Spinal cord (tissue), 10 donors: Measurements from ENCODE around the gene IL7R. TPM values are rescaled to one million over a fixed set of nuclear protein-coding genes. Genes with fewer than 3 reads are reported as not detected.
"Not testable (repeated sequence)": the region's sequence is repeated elsewhere in the genome, so short reads cannot be mapped to it uniquely, and the experiment has no call there.

Source experiments
- DNase-seq, 6 donors: peaks; one replicate each; pipeline versions ENCODE4 v3.0.0 to v3.0.0-alpha.2; 2013 to 2015; ENCODE audit warnings: low spot score in 6 of 6, low read depth in 4 of 6
- H3K27ac ChIP-seq: one replicate; pipeline ENCODE4 v1.5.1; 2013; ENCODE audit warnings: low read depth, low read length, control low read depth
- H3K27me3 ChIP-seq: one replicate; pipeline ENCODE4 v1.6.1; 2013; ENCODE audit warnings: low read length; ENCODE audit not compliant: control insufficient read depth, insufficient read depth
- H3K36me3 ChIP-seq: one replicate; pipeline ENCODE4 v1.6.1; 2013; ENCODE audit warnings: low read length; ENCODE audit not compliant: control insufficient read depth, insufficient read depth
- H3K4me1 ChIP-seq: one replicate; pipeline ENCODE4 v1.6.1; 2013; ENCODE audit warnings: low read length; ENCODE audit not compliant: control insufficient read depth, insufficient read depth
- H3K4me3 ChIP-seq: one replicate; pipeline ENCODE4 v1.5.1; 2013; ENCODE audit warnings: low read depth, low read length, control low read depth
- H3K9me3 ChIP-seq: one replicate; pipeline ENCODE4 v1.6.1; 2013; ENCODE audit warnings: low read length; ENCODE audit not compliant: control insufficient read depth, insufficient read depth
- whole genome bisulfite sequencing: methylation state at CpG from one replicate; pipeline ENCODE4 v1.1.5; 2013; ENCODE audit warnings: missing lambda C conversion rate; ENCODE audit not compliant: insufficient coverage; 5-methylcytosine and 5-hydroxymethylcytosine counted together
- polyA plus RNA-seq, 2 donors: library from polyadenylated mRNA; unstranded; fragments of 120-200 nt; gene quantifications; one replicate each; pipeline ENCODE4 v1.2.1, GENCODE V29; 2013; ENCODE audit not compliant: insufficient read length in 2 of 2
- total RNA-seq, 2 donors: library from RNA; depleted of rRNA in 1 of 2; stranded (reverse); fragments of 120-200 nt in 1 of 2; fragments of >200 nt in 1 of 2; gene quantifications; one replicate each; pipeline versions ENCODE4 v1.2.3 to v1.2.4, GENCODE V29; 2013 to 2014
- donor health status: healthy.

The IL7R gene
- total and polyA plus RNA-seq, 4 donors = 0.50 to 2.1 (median 1.5) TPM

DNA sequence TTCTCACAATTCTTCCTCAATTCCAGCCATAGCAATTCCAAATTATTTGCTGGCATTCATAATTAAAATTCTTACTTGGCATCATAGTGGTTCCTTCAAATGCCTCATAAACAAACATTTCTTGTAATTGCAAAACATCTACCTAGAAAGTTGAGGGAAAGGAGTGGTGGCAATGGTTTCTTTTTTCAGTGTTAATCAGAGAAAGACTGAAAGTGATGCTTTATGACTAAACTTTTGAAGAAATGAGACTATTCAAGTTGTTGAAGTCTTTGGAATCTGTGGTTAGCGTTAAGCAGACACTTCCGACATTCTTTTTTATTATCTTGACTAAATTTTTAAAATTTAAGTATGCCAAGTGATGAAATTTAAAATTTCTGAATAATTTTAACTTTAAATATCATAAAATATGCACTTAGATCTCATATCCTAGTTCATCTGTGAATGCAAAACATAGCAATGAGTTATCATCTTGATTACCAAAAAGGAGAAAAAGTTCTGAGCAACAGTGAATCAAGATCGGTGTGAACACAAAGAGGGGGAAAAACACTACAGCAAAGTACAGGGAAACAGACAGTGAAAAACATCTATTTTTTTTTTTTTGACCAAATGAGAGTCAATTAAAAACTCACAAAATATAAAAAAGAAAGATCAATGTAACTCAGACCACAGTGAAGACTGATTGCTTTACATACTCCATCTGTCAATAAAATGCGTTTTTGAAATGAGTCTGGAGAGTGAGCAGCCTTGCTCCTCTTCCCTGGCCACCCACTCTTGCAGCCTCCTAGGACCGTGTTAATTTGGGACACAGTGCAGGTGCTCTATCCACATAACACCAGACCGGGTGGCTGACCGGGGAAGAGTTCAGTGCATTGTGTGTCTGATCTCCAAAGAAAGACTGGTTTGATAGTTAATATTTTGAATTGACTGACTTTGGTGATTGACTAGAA lies 20.6 kb upstream of the IL7R start:
- no peak for DNase-seq
- no CpG with 5 or more reads among the region's 7 CpGs for WGBS

DNA sequence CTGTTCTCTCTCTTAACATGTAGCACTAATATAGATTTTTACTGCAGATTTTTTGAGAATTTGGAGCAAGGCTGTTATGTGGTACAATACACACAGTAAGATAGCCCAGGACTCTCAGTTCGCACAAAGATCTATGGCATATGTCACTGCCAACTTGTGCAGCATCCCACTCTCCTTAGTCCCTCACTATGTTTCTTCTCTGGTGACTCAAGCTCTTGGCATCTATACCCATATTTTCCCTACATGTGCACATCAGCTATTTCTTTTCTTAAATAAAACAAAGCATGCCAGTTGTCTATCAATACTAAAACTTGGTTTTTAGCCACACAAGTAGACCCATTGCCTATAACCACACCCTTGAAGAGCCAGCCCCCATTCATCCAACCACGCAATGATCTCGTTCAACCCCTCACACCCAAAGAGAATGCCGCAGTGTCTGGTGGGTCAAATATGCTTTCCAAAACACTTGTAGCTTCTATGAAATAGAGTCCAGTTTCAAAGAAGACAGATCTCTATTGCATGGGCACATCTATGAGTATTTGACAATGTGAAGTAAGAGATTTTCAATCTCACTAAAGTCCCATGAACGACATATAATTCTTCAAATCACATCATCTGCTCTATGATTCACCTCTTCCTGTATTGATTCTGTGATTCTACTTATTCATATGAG lies 18.2 kb upstream of the IL7R start:
- DNase-seq = no peak
- Histone ChIP-seq H3K4me1 (no peaks in the 10 kb centered on the region), H3K9me3 (no peaks in the 10 kb centered on the region), H3K27ac (no peak overlapping the region), H3K4me3 (no peak overlapping the region), H3K27me3 (no peaks in the 10 kb centered on the region), H3K36me3 (no peaks in the 10 kb centered on the region)
- 100% methylated on average over 1 of the region's 5 CpGs for WGBS

More for the DNA sequence above, 20.6 kb upstream of the IL7R start:
- no peaks in the 10 kb centered on the region for H3K36me3 ChIP-seq
- H3K27me3 ChIP-seq = no peaks in the 10 kb centered on the region
- H3K27ac ChIP-seq = no peak overlapping the region
- H3K4me1 ChIP-seq = no peaks in the 10 kb centered on the region
- H3K4me3 ChIP-seq = no peak overlapping the region
- no peaks in the 10 kb centered on the region for H3K9me3 ChIP-seq

DNA sequence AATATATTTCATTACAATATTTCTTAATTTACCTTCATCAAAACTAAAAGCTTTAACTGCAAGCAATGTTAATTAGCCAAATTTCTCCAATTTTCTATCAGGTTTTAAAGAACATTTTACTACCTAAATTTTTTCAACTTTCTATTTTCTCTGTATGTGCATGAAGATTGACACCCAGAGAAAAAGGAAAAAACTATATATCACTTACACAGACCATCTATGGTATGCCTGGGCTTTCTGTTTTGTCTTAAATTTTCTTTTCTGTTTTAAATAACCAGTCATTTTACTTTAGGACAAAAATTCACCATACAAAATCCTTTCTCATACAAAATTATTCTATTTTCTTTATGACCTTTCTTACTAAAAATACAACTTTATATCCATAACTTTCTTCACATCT lies 13.8 kb upstream of the IL7R start:
- no peak for DNase-seq
- H3K27ac ChIP-seq = no peak overlapping the region
- H3K36me3 ChIP-seq = no peaks in the 10 kb centered on the region
- no peak overlapping the region for H3K4me3 ChIP-seq
- no peaks in the 10 kb centered on the region for H3K27me3 ChIP-seq
- H3K4me1 ChIP-seq = no peaks in the 10 kb centered on the region
- H3K9me3 ChIP-seq = peaks cover 5% of the 10 kb centered on the region

GRCh38 chr5:35845508-35845907 lies 11.2 kb upstream of the IL7R start:
- not testable (repeated sequence) for DNase-seq, H3K4me1 ChIP-seq, H3K27ac ChIP-seq, H3K9me3 ChIP-seq, H3K27me3 ChIP-seq, H3K4me3 ChIP-seq, H3K36me3 ChIP-seq
- 71% methylated on average over 1 of the region's 2 CpGs for WGBS

DNA sequence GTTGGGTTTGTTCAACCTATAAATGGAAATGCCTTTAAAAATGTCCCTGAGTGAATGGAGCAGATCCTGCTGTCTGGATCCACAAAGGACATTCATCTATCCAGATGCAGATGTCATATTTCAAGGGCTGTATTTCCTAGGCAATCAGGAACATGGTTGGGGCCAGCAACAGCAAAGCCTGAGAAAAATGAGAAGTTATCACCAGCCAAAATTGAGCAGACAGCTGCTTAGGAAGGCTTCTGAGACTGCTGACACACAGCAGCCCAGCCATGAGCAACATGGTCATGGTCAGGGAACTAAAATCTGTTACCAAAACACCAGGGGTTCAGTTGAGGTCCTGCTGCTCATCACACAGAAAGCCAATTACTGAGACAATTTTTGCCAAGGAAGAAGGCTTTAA lies 9.2 kb upstream of the IL7R start:
- no peak for DNase-seq
- no peaks in the 10 kb centered on the region for H3K4me1 ChIP-seq
- peaks cover 5% of the 10 kb centered on the region for H3K9me3 ChIP-seq
- no peaks in the 10 kb centered on the region for H3K27me3 ChIP-seq
- no peak overlapping the region for H3K27ac ChIP-seq
- H3K4me3 ChIP-seq = no peak overlapping the region
- no peaks in the 10 kb centered on the region for H3K36me3 ChIP-seq

GRCh38 chr5:35847961-35848360 lies 8.7 kb upstream of the IL7R start:
- H3K4me3 ChIP-seq = no peak overlapping the region
- peaks cover 5% of the 10 kb centered on the region for H3K9me3 ChIP-seq
- H3K27ac ChIP-seq = no peak overlapping the region
- DNase-seq = no peak
- 74% methylated on average over 2 of the region's 3 CpGs for WGBS
- no peaks in the 10 kb centered on the region for H3K36me3 ChIP-seq
- no peaks in the 10 kb centered on the region for H3K27me3 ChIP-seq
- H3K4me1 ChIP-seq = no peaks in the 10 kb centered on the region

- no peak for DNase-seq
- WGBS = 93% methylated on average over 5 of the region's 6 CpGs
- Histone ChIP-seq H3K27me3 (no peaks in the 10 kb centered on the region), H3K36me3 (no peaks in the 10 kb centered on the region), H3K27ac (no peak overlapping the region), H3K4me1 (no peaks in the 10 kb centered on the region), H3K9me3 (peaks cover 5% of the 10 kb centered on the region), H3K4me3 (no peak overlapping the region)
Observed at GRCh38 chr5:35849860-35850259, 6.8 kb upstream of the IL7R start.

- Histone ChIP-seq H3K4me3 (no peak overlapping the region), H3K27ac (no peak overlapping the region)
Observed at GRCh38 chr5:35850967-35851680, 5.6 kb upstream of the IL7R start.

DNA sequence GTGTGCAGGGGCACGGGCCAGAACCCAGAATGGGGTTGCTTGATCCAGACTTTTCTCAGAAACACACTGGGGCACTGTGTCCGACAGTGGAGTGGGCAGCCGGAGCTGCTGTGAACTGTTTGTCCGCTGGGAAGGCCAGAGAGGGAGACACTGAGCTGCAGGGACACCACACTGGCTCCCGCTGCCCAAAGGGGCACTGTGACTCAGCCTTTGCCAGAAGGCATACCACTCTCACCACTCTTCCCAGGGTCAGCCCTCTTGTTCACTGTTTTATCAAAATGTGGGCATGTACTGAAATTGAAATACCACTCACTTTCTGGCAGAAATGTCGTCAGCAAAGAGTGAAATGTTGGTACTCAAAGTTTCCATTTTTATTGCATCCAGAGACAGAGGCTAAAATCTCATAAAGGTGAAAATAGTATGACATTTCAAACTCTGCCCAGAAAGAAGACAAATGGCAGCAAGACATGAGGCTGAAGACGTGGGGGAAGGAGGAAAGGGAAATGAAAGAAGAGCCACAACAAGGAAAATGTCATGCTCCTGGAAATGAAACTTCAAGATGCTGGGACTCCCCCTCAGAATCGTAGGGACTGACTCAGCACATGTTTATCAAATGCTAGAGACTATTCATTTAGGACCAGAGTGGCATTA lies 4.5 kb upstream of the IL7R start:
- Histone ChIP-seq H3K4me3 (no peak overlapping the region), H3K36me3 (no peaks in the 10 kb centered on the region), H3K9me3 (no peaks in the 10 kb centered on the region), H3K4me1 (no peaks in the 10 kb centered on the region), H3K27me3 (no peaks in the 10 kb centered on the region), H3K27ac (no peak overlapping the region)
- 73% methylated on average over 6 of the region's 8 CpGs for WGBS
- no peak for DNase-seq

More at GRCh38 chr5:35850967-35851680, 5.6 kb upstream of the IL7R start:
- DNase-seq = no peak
- 39% methylated on average over 4 of the region's 8 CpGs for WGBS
- Histone ChIP-seq H3K4me1 (no peaks in the 10 kb centered on the region), H3K9me3 (no peaks in the 10 kb centered on the region), H3K27me3 (no peaks in the 10 kb centered on the region), H3K36me3 (no peaks in the 10 kb centered on the region)
